ENCODE measurements around the gene TSPAN14. TPM values are rescaled to one million over a fixed set of nuclear protein-coding genes. Genes with fewer than 3 reads are reported as not detected.

The TSPAN14 gene
- total and polyA plus RNA-seq, 2 of the 8 experiments (the other 6 are each of a cell fraction or from before 2014, with no cell fraction given) = 47.4 to 57.8 TPM

DNA sequence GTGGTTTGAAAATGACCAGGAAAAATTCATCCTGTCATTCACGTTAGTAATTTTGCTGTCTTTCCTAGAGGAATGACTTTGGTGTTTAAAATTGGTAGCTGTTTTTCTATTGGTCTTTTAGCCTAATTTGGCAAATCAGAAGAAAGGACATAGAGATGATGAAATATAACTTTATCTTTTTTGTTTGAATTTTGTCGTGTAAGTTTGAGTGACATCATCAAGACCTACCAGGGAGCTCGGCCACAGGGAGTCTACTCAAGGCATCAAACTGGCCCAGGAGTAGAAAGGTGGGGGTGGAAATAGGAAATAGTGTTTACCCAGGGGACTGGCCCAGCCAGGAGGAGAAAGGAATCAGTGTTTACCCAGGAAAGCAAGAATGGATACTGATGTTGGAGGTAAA lies 21.0 kb upstream of the TSPAN14 start:
- no peak for FAIRE-seq
- Histone ChIP-seq H3K4me3 (ENCODE audit: extremely low read depth in 1 of 4, insufficient read depth in 2 of 4, low read depth in 3 of 4, low read length in 4 of 4) (no peak overlapping the region), H4K5ac (ENCODE audit: insufficient read length, low read depth, low read length) (no peak overlapping the region), H3K9me3 (ENCODE audit: insufficient read depth in 2 of 2, low read depth in 1 of 2, low read length in 1 of 2) (no peaks in the 10 kb centered on the region), H2BK15ac (ENCODE audit: low read length) (no peak overlapping the region), H3K4me1 (replicated peaks in 1 of 4; ENCODE audit: control insufficient read depth in 3 of 4, insufficient read depth in 4 of 4, low read length in 3 of 4) (peaks cover 0 to 3% (median 1%) of the 10 kb centered on the region in 4 experiments; a peak in 4 of 7 replicates), H2AFZ (ENCODE audit: low read length) (no peak overlapping the region), H3K18ac (ENCODE audit: extremely low read depth, low read length) (no peak overlapping the region), H4K20me1 (replicated peaks in 1 of 2; ENCODE audit: control insufficient read depth in 1 of 2, insufficient read depth in 2 of 2, low read length in 2 of 2) (peaks cover 0 to 4% of the 10 kb centered on the region in 2 experiments), H3K27ac (ENCODE audit: low read depth, low read length) (no peak overlapping the region), H2BK120ac (replicated peaks; ENCODE audit: low read depth, low read length) (no peak overlapping the region), H3K79me2 (ENCODE audit: control insufficient read depth in 1 of 2, insufficient read depth in 2 of 2, low read length in 2 of 2) (no peaks in the 10 kb centered on the region), H3K36me3 (ENCODE audit: control insufficient read depth in 2 of 4, insufficient read depth in 4 of 4, low read length in 3 of 4) (peaks cover 3 to 15% (median 5%) of the 10 kb centered on the region in 4 experiments; a peak in 5 of 8 replicates), H3K4ac (replicated peaks; ENCODE audit: insufficient read length, low read depth, low read length) (no peak overlapping the region), H3K27me3 (replicated peaks in 1 of 4; ENCODE audit: control insufficient read depth in 3 of 4, extremely low read depth in 1 of 4, insufficient read depth in 3 of 4, low read length in 3 of 4) (no peaks in the 10 kb centered on the region), H3K14ac (ENCODE audit: insufficient read length) (no peak overlapping the region), H2AK5ac (ENCODE audit: low read depth, low read length) (no peak overlapping the region), H3K23ac (ENCODE audit: insufficient read length) (no peak overlapping the region), H2BK12ac (ENCODE audit: low read depth, low read length) (no peak overlapping the region), H3K4me2 (ENCODE audit: insufficient read depth in 1 of 2, low read depth in 2 of 2, low read length in 2 of 2) (no peak overlapping the region), H4K8ac (ENCODE audit: extremely low read depth, insufficient read depth, low read length) (no peak overlapping the region), H3K9ac (replicated peaks in 1 of 4; ENCODE audit: extremely low read depth in 1 of 4, low read depth in 3 of 4, low read length in 3 of 4) (no peak overlapping the region), H2BK5ac (ENCODE audit: low read depth, low read length) (no peak overlapping the region), H3K56ac (replicated peaks; ENCODE audit: insufficient read length, low read depth, low read length) (no peak overlapping the region), H3K23me2 (ENCODE audit: low read depth, low read length) (no peaks in the 10 kb centered on the region), H4K91ac (replicated peaks; ENCODE audit: insufficient read length, low read length) (no peak overlapping the region), H3K79me1 (ENCODE audit: low read depth, low read length) (no peaks in the 10 kb centered on the region), H2BK20ac (ENCODE audit: low read length) (no peak overlapping the region)
- WGBS, 2 experiments (ENCODE audit: extremely low coverage in 1 of 2, insufficient coverage in 1 of 2, insufficient read length in 1 of 2, insufficient replicate concordance in 2 of 2, low coverage in 1 of 2, low lambda C conversion rate in 2 of 2, missing lambda C conversion rate in 1 of 2) = 84% methylated on average over 3 of the region's 3 CpGs; no CpG with 5 or more reads in 1 of the 2 experiments
- DNase-seq (ENCODE audit: low read depth in 1 of 2, low spot score in 2 of 2) = no peak
- ChIA-PET POLR2A (ENCODE audit: partially characterized antibody) (interaction anchor here (1.6 kb wide), 1 partner anchor 10 kb away, joined by 3 read pairs; no protein-coding TSS in a partner anchor), CTCF (ENCODE audit: partially characterized antibody) (interaction anchor here (0.7 to 8.8 kb wide), 5 partner anchors 8 to 72 kb away, joined by 3 to 72 read pairs (median 6); no protein-coding TSS in a partner anchor)
- no peak for TF ChIP-seq SP2 (IDR thresholded peaks at IDR 0.05; ENCODE audit: low read length)
- TF ChIP-seq POLR2AphosphoS5 (IDR thresholded peaks at IDR 0.05; ENCODE audit: low read depth, low read length) = no peak
- TF ChIP-seq, protein P1, sequence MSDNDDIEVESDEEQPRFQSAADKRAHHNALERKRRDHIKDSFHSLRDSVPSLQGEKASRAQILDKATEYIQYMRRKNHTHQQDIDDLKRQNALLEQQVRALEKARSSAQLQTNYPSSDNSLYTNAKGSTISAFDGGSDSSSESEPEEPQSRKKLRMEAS (IDR thresholded peaks at IDR 0.05) = no peak
- no peak for TF ChIP-seq CTBP2 (IDR thresholded peaks at IDR 0.05; ENCODE audit: borderline replicate concordance, insufficient read depth, insufficient read length, low read length)
- TF ChIP-seq SUZ12 (IDR thresholded peaks at IDR 0.05; ENCODE audit: low read length) = no peak
- no peak for TF ChIP-seq CHD1 (IDR thresholded peaks at IDR 0.05; ENCODE audit: low read depth, low read length)
- no peak for TF ChIP-seq FOSL1 (IDR thresholded peaks at IDR 0.05; ENCODE audit: insufficient read depth, low read depth, low read length)
- TF ChIP-seq, protein P2, sequence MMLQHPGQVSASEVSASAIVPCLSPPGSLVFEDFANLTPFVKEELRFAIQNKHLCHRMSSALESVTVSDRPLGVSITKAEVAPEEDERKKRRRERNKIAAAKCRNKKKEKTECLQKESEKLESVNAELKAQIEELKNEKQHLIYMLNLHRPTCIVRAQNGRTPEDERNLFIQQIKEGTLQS (IDR thresholded peaks at IDR 0.05; ENCODE audit: insufficient read depth, low read depth, low read length) = no peak
- TF ChIP-seq HDAC6 (IDR thresholded peaks at IDR 0.05; ENCODE audit: low read depth, low read length) = no peak
- TF ChIP-seq, protein P3, sequence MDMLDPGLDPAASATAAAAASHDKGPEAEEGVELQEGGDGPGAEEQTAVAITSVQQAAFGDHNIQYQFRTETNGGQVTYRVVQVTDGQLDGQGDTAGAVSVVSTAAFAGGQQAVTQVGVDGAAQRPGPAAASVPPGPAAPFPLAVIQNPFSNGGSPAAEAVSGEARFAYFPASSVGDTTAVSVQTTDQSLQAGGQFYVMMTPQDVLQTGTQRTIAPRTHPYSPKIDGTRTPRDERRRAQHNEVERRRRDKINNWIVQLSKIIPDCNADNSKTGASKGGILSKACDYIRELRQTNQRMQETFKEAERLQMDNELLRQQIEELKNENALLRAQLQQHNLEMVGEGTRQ (IDR thresholded peaks at IDR 0.05; ENCODE audit: low read length) = no peak
- no peak for TF ChIP-seq EP300 (IDR thresholded peaks at IDR 0.05; ENCODE audit: borderline replicate concordance in 1 of 2, low read depth in 2 of 2, low read length in 2 of 2)
- no peak for TF ChIP-seq KDM1A (IDR thresholded peaks at IDR 0.05; ENCODE audit: borderline replicate concordance, low read length)
